HG02610 (cell line): ENCODE data around the gene SLC35E1.
"Not testable (repeated sequence)": the region's sequence is repeated elsewhere in the genome, so short reads cannot be mapped to it uniquely, and the experiment has no call there.

Source experiments
- ATAC-seq: cut with Tn5 transposase; IDR thresholded peaks from one replicate; pipeline ENCODE4 v1.9.1; 2021; ENCODE audit warnings: mild to moderate bottlenecking, moderate library complexity; ENCODE audit not compliant: unreplicated experiment

Gene SLC35E1

DNA sequence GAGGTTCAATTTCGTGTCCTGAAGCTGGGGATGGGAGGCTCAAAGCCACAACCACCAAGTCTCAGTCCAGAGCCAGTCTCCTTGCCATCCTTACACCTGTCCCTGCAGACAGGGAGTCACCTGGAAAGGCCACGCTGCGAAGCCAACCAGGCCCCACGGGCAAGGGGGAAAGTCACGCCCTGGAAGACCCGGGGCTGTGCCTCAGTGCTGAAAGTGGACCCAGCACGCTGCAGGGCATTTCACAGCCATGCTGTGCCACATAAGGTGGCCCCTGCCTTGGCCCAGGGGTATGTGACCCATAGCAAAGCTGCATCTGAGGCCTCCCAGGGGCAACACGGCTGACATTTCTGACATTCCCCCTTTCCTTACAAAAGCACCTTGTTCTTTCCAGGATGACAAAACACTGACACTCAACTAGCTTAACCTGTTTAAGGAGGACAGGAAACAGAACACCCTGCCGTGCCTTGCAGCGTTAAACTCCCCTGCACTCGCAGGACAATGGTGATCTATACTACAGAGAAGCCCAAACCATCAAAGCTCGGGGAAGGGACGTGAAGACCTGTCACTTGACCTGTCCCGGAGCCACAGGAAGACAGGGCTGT lies 44.8 kb downstream of the SLC35E1 start:
- ATAC-seq: no peak

DNA sequence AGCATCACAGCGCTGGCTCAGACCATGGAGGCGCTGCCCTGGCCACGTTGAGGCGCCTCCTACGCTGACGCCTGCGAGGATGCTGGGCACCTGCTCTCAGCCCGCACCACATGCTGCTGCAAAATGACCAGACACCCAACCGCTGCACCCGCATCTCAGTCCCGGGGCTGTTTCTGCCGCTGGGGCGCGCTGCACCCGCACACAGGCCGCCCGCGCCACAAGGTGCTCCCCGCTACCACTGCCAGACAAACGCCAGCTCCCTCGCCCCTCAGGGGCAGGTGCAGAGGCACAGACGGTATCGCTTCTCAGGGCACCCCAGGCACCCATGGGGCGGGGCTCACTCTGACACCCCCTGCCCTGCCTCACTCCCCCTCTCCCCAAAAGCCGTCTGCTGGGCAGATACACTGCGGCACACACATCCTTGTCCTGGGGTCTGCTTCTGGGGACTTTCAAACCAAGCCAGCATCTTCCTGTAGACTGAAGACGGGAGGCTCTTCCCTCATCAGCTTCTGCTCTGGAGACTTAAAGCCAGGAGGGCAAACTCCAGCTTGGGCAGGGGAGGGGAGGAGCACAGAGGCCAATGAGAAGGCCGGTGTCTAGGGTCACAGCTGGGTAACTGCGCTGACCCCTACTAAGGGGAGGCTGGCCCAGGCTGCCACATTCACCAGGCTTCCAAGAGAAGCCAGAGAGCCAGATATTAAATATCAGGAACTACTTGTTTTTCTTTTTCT lies 46.3 kb downstream of the SLC35E1 start:
- no peak for ATAC-seq

DNA sequence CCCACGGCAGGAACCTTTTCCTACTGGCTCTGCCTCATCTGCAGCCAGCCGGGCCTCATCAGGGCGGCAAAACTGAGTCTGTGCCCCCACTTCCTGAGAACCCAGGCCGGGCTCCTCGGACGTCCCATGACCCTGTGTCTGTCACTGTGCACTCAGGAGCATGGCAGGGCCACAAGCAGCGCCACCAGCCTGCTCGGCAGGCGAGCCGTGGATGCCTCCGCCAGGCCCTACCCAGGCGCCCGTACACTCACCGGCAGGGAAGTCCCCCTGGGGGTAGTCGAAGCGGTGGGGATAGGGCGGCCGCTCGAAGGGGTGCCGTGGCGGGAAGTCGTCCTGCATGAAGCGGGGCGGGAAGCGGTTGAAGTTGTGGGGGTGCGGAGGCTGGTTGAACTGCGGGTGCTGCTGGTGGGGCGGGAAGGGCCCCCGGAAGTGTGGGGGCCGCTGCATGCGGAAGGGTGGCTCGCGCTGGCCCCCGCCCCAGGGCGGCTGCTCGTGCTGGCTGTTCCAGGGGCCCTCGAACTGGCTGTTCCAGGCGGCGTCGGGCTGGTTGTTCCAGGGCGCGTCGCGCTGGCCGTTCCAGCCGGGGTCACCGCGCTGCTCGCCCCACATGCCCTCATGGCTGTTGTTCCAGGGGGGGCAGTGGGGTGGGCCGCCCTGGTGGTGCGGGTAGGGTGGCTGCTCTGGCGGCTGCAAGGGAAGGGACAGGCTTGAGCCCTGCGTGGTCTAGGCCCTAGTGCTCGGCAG lies 47.1 kb downstream of the SLC35E1 start:
- ATAC-seq: no peak

DNA sequence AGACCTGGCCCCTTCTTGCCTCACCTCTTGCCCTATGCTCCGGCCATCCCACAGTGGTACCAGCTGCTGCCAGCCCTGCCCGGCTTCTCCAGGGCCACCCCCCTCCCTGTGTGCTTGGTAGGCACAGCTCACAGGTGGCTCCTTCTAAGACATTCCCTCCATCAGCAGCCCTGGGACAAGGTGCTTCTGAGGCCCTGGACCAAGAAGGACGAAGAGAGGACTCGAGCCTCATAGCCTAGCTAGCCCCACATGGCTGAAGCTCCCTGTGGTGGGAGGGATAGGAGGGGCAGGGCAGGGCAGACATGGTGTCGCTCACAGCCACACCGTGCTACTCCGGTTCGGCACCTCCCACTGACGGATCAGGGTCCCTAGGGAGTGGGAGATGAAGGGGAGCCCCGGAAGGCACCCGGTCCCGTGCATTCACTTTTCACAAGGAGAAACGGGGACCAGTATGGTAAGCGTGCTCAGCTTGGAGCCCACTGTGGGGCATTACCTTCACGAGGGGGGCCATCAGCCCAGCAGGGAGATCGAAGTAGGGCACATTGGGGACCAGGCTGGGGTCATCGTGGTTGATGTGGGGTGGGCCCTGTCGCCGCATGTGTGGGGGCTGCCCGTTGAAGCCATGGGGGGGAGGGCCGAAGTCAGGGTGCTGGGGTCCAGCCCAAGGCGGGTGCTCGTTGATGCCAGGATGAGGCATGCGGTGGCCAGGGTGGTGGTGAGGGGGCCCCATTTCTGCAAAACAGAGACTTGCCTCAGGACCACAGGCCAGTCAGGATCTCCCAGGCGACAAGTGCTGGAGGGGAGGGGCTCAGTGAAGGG lies 49.4 kb downstream of the SLC35E1 start:
- no peak for ATAC-seq

DNA sequence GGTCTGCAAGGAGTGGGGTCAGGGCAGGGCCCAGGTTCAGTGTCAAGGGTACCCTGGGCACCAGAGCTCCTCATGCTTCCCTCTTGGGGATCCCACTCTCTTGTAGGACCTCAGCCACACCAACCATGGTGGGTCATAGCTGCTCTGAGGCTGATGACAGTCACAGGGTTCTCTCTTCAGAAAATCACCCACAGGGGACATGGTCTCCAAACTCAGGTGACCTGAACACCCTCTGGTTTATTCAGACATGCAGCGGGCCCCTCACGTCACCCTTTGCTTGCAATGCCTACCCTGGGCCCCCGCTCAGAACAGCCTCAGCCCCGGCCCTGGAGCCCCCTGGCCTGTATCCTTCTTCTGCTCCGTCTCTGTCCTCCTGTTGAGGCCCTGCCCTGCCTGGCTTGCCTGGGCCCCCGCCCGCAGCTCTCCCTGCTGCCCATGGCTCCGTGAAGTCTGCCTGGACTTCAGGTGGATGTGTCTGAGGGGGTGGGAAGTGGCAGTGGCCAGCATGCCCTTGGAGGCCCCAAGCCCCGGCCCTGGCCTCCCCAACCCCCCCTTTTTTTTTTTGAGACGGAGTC lies 50.4 kb downstream of the SLC35E1 start:
- ATAC-seq: no peak

DNA sequence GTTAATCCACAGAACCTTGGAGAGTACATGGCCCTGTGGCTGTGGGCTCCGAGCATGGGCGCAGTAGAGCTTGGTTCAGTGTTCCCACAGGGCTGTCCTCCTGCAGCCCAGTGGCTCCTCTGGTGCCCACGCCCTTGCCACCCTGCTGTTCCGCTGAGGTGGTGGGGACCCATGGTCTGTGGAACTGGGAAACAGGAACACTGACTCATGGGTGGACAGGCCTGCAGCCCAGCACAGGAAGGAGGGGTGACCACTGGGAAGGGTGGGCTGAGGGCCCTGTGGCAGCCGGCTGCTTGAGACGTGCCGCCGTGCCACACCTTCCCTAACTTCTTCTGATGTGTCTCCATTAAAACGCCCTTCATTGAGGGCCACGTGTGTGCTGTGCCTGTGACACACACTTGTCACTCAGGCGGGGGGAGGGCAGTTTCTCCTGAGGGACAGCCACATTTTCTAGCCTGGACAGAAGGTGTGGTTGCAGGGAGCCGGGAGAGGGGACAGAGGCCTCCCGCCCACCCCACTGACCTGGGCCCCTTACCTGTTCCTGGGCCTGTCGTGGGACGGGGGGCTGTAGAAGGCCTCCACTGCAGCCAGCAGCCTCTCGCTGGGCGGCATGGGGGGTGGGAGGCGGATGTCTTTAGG lies 51.1 kb downstream of the SLC35E1 start:
- no peak for ATAC-seq

DNA sequence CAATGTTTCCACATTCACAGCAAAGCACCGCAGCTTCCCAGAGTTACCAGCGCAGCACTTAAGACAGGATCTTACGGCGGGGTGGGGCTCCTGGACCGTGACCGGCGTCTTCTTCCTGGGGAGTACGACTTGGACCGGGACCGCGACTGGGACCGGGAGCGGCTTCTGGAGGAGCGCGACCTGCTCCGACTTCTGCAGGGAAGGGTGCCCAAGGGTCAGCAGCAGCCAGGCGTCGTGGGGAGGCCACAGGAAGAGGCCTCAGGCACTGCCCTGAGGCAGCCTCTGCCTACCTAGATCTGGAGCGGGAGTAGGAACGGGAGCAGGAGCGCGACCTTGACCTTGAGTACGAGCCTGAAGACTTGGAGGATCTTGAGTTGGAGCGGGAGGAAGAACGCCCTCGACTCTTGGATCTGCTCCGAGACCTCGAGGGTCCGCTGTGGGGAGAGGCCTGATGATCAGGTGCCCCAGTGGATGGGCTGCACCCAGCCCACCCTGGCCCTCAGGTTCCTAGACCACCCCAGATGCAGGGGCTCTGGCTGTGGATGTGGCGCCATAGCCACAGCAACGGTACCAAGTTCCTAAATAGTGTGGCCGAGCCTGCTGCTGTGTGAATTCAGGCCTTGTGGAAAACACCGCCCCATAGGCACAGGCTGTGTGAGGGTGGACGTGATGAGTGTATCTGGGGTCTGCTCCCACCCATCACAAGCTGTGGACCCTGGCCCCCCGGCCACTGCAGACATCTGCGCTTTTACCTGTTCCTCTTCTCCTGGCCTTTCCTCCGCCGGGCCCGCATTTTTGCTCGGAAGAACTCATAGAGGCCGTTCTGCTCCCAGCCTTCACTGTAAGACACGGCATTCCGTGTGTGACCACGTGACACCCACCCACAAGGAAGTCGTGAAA lies 51.9 kb downstream of the SLC35E1 start:
- no peak for ATAC-seq

DNA sequence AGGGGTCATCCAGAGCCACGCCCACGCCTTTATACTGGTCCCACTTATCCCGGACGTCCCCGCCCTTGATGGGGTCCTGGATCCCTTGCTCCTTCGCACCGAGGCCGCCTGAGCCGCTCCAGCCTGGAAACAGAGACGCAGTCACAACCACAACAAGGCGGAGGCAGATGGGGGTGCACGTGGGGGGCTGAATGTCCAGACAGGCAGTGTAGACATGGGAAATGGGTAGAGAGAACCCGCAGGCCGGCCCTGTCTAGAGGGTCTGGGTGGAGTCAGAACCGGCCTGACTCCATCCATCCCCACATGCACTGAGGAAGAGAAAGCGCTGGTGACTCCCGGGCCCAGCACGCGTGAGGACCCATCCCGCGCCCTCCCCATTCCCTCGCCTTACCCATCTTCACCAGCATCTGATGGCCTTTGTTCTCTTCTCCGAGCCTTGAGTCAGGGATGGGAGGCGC lies 53.0 kb downstream of the SLC35E1 start:
- no peak for ATAC-seq

DNA sequence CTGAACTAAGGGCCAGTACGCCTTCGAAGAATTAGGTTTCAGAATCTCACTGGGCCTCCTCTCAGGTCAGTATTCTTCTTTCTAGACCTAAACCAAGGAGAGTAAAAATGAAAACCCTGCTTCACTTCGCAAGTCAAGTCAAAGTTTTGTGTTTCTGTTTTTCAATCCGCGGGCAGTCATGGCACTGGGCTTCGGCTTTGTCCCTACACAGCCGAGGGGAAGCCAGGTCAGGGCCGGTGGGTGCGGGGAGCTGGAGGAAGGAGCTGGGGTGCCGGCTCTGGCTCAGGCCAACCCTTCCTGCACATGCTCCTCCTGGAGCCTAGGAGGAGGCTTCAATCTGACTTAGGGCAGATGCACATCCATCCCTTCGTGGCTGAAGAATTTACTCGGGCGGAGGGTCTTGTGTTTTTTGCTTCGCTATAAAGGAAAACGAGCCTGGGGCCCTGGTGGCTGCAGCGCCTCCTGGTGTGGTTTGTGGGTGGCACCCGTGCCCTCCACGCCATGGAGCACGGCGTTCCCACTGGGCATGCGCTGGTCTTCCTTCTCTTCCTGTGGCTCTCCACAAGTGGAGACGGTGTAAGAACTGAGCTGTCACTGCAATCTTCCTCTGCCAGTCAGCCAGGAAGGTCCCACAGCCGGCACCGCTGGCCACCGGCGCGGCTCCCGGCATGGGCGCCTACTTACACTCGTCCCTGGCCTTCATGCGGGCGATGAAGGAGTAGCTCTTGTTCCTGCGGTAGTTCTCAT lies 53.6 kb downstream of the SLC35E1 start:
- ATAC-seq: no peak

DNA sequence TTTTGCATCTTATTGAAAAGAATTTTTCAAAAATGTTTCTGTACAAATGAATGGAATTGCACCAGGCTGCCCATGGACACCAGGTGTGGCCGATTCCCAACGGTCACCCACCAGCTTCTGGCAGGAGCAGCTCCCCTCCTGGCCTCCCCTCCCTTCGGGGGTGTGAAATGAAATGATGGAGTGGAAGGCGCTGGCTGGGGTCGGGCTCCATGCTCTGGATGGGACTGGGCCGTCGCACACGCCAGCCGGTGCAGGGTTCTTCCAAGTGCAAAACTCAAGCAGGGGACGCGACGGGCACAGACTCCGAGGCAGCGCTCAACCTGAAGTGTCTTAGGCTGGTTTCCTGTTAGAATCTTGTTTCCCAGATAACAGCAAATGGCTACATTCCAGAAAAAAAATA lies 54.2 kb downstream of the SLC35E1 start:
- ATAC-seq: no peak

DNA sequence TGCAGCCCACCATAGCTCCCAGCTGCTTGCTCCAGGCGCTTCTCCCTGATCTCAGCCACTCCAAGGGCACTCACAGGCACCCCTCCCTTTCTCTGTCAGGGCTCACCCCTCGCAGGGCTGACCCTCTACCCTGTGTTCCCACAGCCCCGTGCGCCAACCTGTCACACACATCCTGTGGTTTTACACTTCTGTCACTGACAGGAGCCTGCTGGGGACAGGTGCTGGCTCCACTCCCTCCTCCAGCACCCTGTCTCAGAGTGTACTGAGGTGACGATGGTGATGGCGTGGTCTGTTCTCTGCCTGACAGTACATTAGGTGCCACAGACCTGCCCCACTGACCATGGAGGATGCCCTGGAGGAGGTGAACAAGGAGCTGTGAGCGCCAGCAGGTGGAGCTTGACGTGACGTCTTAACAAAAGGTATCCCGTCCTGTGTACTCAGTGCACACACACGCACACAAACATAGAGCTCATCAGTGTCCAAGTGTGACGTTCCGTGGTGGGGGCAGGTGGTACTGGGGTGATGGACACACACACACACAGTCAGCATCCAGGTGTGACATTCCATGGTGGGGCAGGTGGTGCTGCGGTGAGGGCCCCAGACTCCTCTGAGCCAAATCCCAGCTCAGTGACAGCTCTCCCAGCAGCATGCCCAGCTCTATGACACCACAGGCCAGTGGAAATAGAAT lies 55.1 kb downstream of the SLC35E1 start:
- no peak for ATAC-seq

DNA sequence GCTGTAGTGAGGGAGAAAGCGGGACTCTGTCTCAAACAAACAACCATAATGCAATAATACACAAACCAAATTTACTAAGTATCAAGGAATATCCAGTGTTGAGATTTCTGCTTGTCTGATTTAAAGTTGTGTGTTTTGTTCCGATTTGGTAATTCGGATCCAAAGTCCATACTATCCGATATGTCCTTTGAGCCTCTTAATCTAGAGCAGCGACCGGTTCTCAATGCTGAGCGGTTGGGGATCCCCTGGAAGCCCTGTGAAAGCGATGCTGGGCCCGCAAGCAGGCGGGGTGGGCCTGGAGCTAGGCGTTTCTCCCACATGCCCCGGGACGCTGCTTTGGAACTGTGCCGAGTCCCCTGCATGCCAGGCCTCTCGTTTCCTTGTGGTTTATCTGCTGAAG lies 55.8 kb downstream of the SLC35E1 start:
- ATAC-seq: no peak

DNA sequence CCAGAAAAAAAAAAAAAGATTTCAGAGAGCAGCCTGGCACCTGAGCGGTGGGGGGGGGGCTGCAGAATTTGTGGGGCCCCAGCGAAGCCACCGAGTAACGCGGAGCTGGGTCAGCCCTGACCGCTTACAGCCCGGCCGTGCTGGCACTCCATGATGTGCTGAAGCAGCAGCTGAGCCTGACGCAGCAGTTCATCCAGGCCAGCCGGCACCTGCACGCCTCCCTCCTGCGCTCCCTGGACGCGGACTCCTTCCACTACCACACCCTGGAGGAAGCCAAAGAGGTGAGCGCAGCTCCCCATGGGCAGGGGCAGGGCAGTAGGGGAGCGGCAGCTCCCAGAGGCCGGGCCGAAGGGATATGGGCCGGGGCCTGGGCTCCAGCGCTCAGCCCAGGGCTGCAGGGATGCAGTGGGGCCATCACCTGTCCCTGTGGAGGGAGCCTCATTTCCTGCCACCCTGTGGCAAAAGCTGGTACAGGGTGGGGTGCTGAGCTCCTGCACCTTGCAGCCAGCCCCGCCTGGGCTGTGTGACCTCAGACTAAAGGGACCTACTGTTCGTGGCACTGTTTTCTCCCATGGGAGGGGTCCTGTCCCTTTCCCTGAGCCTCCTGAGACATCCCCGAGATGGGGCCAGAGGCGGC lies 57.7 kb downstream of the SLC35E1 start:
- no peak for ATAC-seq

DNA sequence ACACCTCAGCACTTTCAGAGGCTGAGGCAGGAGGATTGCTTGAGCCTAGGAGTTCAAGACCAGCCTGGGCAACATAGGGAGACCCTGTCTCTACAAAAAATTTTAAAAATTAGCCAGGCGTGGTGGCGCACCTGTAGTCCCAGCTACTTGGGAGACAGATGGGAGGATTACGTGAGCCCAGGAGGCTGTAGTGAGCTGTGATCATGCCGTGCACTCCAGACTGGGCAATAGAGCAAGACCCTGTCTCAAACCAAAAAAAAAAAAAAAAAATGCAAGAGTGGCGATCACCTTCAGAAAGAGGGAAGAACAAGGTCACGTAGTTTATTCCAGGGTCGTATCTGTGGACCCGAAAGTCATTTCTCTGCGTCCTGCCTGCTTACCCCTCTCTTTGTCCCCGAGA lies 59.6 kb downstream of the SLC35E1 start:
- not testable (repeated sequence) for ATAC-seq

DNA sequence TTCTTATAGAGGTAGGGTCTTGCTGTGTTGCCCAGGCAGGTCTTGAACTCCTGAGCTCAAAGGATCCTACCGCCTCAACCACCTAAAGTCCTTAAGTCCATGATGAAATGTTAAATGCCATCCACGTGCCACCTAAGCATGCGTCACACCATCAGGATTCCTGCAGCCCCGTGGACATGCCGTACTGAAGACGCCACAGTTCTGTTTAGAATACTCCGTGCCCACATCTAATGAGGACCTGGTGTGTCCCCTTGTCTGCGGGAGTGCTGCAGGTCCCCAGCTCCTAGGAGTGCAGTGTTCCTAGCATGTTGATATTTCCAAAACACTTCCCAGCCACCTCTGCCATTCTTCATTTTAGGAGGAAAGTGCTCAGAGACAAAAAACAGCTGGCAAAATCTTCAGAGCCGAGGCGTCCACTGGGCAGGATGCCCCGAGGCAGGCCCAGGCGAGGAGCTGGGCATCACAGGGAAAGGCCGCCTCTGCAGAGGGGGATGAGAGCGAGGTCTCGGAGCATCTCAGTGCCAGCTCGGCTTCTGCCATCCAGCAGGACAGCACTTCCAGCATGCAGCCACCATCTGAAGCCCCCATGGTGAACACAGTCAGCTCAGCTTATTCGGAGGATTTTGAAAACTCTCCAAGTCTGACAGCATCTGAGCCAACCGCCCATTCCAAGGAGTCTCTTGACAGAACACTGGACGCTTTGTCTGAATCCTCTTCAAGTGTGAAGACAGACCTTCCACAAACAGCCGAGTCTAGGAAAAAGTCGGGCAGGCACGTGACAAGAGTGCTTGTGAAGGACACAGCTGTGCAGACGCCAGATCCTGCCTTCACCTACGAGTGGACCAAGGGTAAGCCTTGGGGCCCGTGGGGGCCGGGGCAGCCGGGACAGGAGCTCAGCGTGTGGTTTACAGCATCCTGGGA lies 62.8 kb downstream of the SLC35E1 start:
- no peak for ATAC-seq

DNA sequence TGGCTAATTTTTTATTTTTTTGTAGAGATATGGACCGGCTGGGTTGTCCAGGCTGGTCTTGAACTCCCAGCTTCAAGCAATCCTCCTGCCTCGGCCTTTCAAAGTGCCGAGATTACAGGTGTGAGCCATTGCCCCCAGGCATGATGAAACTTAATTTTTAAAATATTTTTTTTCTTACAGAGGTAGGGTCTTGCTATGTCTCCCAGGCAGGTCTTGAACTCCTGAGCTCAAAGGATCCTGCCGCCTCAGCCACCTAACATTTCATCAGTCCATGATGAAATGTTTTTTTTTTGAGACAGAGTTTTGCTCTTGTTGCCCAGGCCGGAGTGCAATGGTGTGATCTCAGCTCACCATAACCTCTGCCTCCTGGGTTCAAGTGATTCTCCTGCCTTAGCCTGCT lies 63.7 kb downstream of the SLC35E1 start:
- no peak for ATAC-seq

DNA sequence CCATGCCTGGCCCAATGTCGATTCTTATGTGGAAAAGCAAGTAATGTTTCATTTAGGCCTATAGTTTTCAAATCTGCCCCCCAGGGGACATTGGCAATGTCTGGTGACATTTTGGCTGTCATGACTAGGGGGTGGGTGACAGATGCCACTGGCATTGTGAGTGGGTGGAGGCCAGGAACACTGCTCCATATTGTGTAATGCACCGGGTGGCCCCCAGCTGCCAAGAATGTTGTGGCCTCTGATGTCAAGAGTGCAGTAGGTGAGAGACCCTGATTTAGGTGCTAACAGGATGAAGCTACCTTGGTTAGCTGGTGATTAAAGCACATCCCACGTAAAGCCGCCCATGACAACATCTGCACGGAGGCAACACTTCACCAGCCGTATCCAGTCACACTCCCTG lies 65.3 kb downstream of the SLC35E1 start:
- ATAC-seq: no peak
